Heart right ventricle (tissue), 16 donors: ENCODE data around the gene C8G. TPM values are rescaled to one million over a fixed set of nuclear protein-coding genes. Genes with fewer than 3 reads are reported as not detected.

Experiments used
- ATAC-seq, 8 donors: fragments of 200-7000 bp; cut with Tn5 transposase; one replicate each; pipeline ENCODE4 v1.9.1; 2020; ENCODE audit warnings: mild to moderate bottlenecking in 8 of 8, moderate library complexity in 8 of 8, moderate number of reproducible peaks in 1 of 8
- DNase-seq, 2 donors: peaks; one replicate each; pipeline ENCODE4 v3.0.0-alpha.2; 2020
- H3K27ac ChIP-seq, 10 donors: fragments of 200-600 bp; sonication (generic) in 2 of 10; one replicate each; pipeline versions ENCODE4 v1.5.0 to v1.8.0; 2020 to 2022; ENCODE audit warnings: mild to moderate bottlenecking in 3 of 10
- H3K27me3 ChIP-seq, 7 donors: fragments of 200-600 bp; one replicate each; pipeline ENCODE4 v1.8.0; 2021 to 2022; ENCODE audit warnings: mild to moderate bottlenecking in 2 of 7
- H3K36me3 ChIP-seq, 9 donors: fragments of 200-600 bp; sonication (generic) in 1 of 9; one replicate each; pipeline versions ENCODE4 v1.5.0 to v1.8.0; 2020 to 2022; ENCODE audit warnings: mild to moderate bottlenecking in 2 of 9
- H3K4me1 ChIP-seq, 9 donors: fragments of 200-600 bp; sonication (generic) in 1 of 9; one replicate each; pipeline versions ENCODE4 v1.5.0 to v1.8.0; 2020 to 2022; ENCODE audit warnings: mild to moderate bottlenecking in 4 of 9
- H3K4me3 ChIP-seq, 10 donors: fragments of 200-600 bp; sonication (generic) in 2 of 10; one replicate each; pipeline versions ENCODE4 v1.5.0 to v1.8.0; 2020 to 2022; ENCODE audit warnings: mild to moderate bottlenecking in 7 of 10, moderate library complexity in 2 of 10
- H3K9me3 ChIP-seq, 11 donors: fragments of 200-600 bp in 10 of 11; sonication (generic) in 2 of 11; one replicate each; pipeline versions ENCODE4 v1.5.0 to v1.8.0; 2013 to 2022; ENCODE audit warnings: mild to moderate bottlenecking in 2 of 11, control low read depth in 1 of 11, moderate library complexity in 1 of 11
- WGBS, 2 donors: extraction: QIAGEN DNeasy Blood & Tissue Kit; methylation state at CpG; one replicate each; pipeline ENCODE4 v1.1.7; 2013; ENCODE audit warnings: inconsistent platforms in 1 of 2; 5-methylcytosine and 5-hydroxymethylcytosine counted together
- intact Hi-C, 10 donors: fragments of 100-400 bp; cut with DNase I; formaldehyde crosslinking; loops; one replicate each; pipeline versions ENCODE4 v1.11.1 to v1.14.2; 2022
- polyA plus RNA-seq, 2 donors: library from polyadenylated mRNA; stranded (reverse); fragments of 200-250 nt; gene quantifications; one replicate each; pipeline ENCODE4 v1.2.3, GENCODE V29; 2013
- total RNA-seq, 10 donors: library from RNA; stranded (reverse); fragmentation: NEBNext Ultra II Directional in 3 of 10; extraction: Animal tissue kit (Norgen Biotek cat#: 25700) in 3 of 10; gene quantifications; one replicate each; pipeline versions ENCODE4 v1.2.1 to v1.2.4, GENCODE V29; 2021 to 2023
- TF ChIP-seq, protein P1 (sequence below), 9 donors: fragments of 200-600 bp; sonication (generic) in 2 of 9; IDR thresholded peaks; one replicate each; pipeline versions ENCODE4 v1.5.0 to v1.8.0; 2021 to 2022; ENCODE audit warnings: antibody characterized with exemption in 9 of 9, mild to moderate bottlenecking in 5 of 9, moderate library complexity in 1 of 9
- donor health status: Arrhythmogenic right ventricular cardiomyopathy.
- donor health status: ischemic (EF 13 %, LVEDD 7.1; RV severe dilation, severe dysfunction).
- donor health status: healthy with polysubstance abuse.
- donor health status: DM: no; HTN: yes; CAD: no.
- donor health status: DM: no; HTN: no; CAD: no.
- donor health status: ischemic (EF 25% LVEDD 6.9; RV normal size, moderate dysfunction).
- donor health status: ischemic (EF 25% LVEDD 5.7; RV mildly dilated, moderate dysfunction).
- donor health status: healthy.
- donor health status: DM: yes; HTN: yes; CAD: no.
- donor health status: Ischemic cardiomyopathy.
- donor health status: ischemic (EF 35%, LVEDD 5.7; RV mildly dilated, moderate dysfunction).
- donor health status: nonischemic (EF 11% LVEDD 7.7; RV severe dilation, severe dysfunction).
- donor health status: DM: yes; HTN: yes; CAD: no.
- donor health status: PGD.
- donor health status: ischemic (EF 29% LVEDD 5.4; RV normal size, mild dysfunction).
- donor health status: nonischemic (EF 23%, LVEDD 6.1; RV moderate dilation, normal function).

Gene C8G
- total and polyA plus RNA-seq, 12 donors, result 1.2 to 10.0 (median 2.2) TPM

DNA sequence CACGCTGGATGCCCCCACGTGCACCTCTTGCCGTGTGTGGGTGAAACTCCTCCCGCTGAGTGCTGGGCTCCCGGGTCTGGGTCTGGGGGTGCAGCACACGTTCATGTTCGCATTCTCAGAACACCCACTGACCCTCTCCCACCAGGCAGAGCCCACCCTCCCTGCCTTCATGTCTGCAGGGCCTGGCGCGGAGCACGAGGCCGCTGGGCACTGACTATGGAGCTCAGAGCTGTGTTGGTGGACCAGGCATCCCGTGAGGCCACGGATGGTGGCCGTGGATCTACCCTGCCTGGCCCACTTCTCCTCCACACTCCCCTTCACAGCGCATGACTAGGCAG lies 15.9 kb downstream of the C8G start:
- Histone ChIP-seq H3K27me3 (no peaks in the 10 kb centered on the region), H3K9me3 (no peaks in the 10 kb centered on the region), H3K36me3 (no peaks in the 10 kb centered on the region), H3K4me3 (no peak overlapping the region), H3K4me1 (peaks cover 2 to 42% (median 16%) of the 10 kb centered on the region in 9 donors), H3K27ac (peak overlapping the region in 2 of 10 donors; percentile 26 to 47)
- intact Hi-C loops, result no loop called here
- TF ChIP-seq, protein P1, sequence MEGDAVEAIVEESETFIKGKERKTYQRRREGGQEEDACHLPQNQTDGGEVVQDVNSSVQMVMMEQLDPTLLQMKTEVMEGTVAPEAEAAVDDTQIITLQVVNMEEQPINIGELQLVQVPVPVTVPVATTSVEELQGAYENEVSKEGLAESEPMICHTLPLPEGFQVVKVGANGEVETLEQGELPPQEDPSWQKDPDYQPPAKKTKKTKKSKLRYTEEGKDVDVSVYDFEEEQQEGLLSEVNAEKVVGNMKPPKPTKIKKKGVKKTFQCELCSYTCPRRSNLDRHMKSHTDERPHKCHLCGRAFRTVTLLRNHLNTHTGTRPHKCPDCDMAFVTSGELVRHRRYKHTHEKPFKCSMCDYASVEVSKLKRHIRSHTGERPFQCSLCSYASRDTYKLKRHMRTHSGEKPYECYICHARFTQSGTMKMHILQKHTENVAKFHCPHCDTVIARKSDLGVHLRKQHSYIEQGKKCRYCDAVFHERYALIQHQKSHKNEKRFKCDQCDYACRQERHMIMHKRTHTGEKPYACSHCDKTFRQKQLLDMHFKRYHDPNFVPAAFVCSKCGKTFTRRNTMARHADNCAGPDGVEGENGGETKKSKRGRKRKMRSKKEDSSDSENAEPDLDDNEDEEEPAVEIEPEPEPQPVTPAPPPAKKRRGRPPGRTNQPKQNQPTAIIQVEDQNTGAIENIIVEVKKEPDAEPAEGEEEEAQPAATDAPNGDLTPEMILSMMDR (IDR thresholded peaks at IDR 0.05), result no peak
- DNase-seq, result no peak
- peak in 1 of 8 donors; percentile 11 for ATAC-seq
- WGBS, 2 donors, result 83 to 87% methylated on average over 15 of the region's 15 CpGs

DNA sequence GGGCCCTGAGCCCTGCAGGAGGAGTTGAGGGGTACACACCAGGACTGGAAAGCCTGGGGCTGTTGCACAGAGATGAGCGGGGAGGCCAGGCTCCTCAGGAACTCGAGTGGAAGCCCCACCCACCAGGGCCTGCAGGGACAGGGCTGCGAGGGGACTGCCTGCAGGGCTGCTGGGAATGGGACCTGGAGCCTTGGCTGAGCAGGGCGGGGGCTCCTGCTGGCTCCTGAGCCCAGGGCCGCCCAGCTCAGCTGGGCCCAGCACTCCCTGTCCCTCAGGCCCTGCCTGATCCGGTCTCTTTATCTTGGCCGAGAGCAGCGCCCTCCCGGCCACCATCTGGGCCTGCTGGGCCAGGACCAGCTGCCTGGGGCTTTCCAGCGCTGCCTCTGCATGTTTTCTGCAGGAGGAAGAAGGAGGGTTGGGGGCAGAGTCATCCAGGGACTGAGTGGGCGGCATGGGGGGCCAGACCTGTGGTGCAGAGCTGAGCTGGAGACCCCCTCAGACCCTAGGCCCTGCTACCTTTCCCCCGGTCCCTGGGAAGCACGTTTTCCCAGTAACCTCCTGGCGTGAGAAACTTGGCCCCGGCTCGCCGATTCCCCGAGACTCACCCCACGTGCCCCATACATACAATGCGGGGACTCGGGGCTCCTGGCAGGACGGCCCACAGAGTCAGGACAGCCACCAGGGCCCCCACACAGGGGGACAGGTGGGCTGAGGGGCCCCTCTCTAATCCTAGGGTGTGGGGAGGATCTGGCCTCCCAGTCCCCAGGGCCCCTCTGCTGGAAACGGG lies 16.4 kb downstream of the C8G start:
- ATAC-seq (peak; percentile 56 to 89 (median 78)), DNase-seq (peak in 1 of 2 donors; percentile 62)
- Histone ChIP-seq H3K4me3 (no peak overlapping the region), H3K4me1 (peaks cover 3 to 48% (median 22%) of the 10 kb centered on the region in 9 donors), H3K27ac (peak overlapping the region in 6 of 10 donors; percentile 19 to 47 (median 30)), H3K36me3 (no peaks in the 10 kb centered on the region), H3K27me3 (no peaks in the 10 kb centered on the region), H3K9me3 (no peaks in the 10 kb centered on the region)
- intact Hi-C loops, result no loop called here
- TF ChIP-seq, protein P1 (IDR thresholded peaks at IDR 0.05), result no peak
- 63 to 66% methylated on average over 22 to 23 of the region's 23 CpGs for WGBS, 2 donors

DNA sequence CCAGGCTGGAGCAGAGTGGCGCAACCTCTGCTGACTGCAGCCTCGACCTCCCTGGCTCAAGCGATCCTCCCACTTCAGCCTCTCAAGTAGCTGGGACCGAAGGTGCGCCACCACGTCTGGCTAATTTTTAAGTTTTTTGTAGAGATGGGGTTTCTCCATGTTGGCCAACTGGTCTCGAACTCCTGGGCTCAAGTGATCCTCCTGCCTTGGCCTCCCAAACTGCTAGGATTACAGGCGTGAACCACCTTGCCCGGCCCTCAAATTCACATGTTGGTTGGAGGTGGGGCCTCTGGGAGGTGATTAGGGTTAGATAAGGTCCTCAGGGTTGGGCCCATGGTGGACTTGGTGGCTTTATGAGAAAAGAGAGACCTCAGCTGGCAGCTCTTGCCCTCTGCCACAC lies 17.1 kb downstream of the C8G start:
- TF ChIP-seq, protein P1 (IDR thresholded peaks at IDR 0.05), result no peak
- Histone ChIP-seq H3K27ac (peak overlapping the region in 2 of 10 donors; percentile 19 to 34), H3K9me3 (no peaks in the 10 kb centered on the region), H3K4me3 (no peak overlapping the region), H3K4me1 (peaks cover 3 to 48% (median 22%) of the 10 kb centered on the region in 9 donors), H3K27me3 (no peaks in the 10 kb centered on the region), H3K36me3 (no peaks in the 10 kb centered on the region)
- DNase-seq, result no peak
- ATAC-seq, result no peak
- WGBS, 2 donors, result 97% methylated on average over 9 of the region's 9 CpGs
- intact Hi-C loops, result no loop called here

DNA sequence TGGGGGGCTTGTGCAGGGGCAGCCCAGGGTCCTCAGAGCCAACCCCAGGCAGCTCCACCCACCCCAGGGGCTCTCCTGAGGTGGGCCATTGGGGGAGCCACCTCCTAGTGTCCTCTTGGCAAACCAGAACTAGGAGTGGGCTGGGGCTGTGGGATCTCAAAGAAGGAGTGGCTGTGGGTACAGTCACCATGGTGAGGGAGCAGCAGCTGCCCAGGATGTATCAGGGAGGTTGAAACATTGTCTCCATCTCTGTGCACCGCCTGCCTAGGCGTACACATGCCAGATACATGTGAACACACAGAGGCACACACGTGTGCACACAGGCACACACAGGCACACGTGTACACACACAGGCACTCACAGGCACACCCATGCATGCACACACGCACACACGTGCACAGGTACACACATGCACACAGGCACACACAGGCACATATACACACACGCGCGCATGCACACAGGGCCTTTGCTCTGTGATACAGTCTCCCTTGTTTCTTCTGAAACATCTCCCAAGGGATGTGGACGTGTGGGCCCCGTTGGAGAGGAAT lies 17.7 kb downstream of the C8G start:
- Histone ChIP-seq H3K9me3 (no peaks in the 10 kb centered on the region), H3K4me1 (peaks cover 3 to 48% (median 22%) of the 10 kb centered on the region in 9 donors), H3K27me3 (no peaks in the 10 kb centered on the region), H3K4me3 (no peak overlapping the region), H3K36me3 (no peaks in the 10 kb centered on the region), H3K27ac (no peak overlapping the region)
- ATAC-seq, result no peak
- DNase-seq, result no peak
- intact Hi-C loops, result no loop called here
- WGBS, 2 donors, result 84 to 86% methylated on average over 11 of the region's 11 CpGs
- TF ChIP-seq, protein P1 (IDR thresholded peaks at IDR 0.05), result no peak
